Activated CD8-positive, alpha-beta memory T cell treated with anti-CD3 and anti-CD28 coated beads, Interleukin-2, amount 50 U/mL, for 24 hours (primary cell): ENCODE data around the gene RALGAPA2.

Source experiments
- DNase-seq: peaks from one replicate; pipeline ENCODE4 v3.0.0-alpha.2; 2020; ENCODE audit errors: extremely low read depth

RALGAPA2 gene

DNA sequence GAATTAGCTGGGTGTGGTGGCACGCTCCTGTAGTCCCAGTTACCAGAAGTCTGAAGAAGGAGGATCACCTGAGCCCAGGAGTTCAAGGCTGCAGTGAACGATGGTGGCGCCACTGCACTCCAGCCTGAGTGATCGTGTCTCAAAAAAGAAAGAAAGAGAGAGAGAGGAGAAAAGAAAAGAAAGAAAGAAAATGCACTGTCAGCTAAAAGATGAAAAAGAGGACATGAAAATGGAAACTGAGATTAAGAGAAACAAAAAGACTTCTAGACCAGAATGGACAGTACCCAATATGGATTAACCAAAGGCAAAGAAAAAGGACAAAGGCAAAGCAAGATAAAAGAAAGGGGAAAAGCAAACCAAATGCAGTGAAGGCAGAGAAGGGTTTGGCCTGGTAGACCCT is 9.0 kb upstream of the RALGAPA2 start:
- DNase-seq = no peak

- DNase-seq = no peak
These were observed 7.7 kb upstream of the RALGAPA2 start for GRCh38 chr20:20720158-20720557.

GRCh38 chr20:20719411-20719810 is 7.0 kb upstream of the RALGAPA2 start:
- no peak for DNase-seq

DNA sequence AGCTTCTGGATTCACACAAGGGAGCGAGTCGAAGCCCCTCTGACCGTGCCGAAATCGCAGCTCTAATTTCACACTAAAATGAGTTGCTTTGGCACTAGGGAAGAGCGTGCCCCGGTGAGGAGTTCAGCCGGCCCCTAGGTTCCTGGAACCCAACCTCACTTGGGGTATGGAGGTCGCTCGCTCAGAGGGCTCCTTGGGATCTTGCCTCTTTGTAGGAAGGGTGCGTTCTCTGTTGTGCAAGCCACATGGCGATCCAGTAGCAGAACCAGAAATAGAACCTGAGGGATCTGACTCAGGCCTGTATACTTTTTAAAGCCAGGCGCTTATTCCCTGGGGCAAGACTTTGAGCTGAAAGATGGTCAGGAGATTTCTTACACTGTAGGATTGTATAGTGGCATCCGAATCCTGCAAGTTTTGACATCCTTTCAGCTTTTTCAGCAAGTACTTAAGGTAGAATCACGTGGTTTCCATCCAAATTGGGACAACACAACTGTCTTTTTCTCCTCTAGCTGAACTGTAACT is 861 bp upstream of the RALGAPA2 start:
- no peak for DNase-seq

- DNase-seq = no peak
These were observed 405 bp downstream of the RALGAPA2 start for GRCh38 chr20:20712004-20712473.

- no peak for DNase-seq
These were observed 1.0 kb downstream of the RALGAPA2 start for GRCh38 chr20:20711413-20711812.

GRCh38 chr20:20710443-20711315 is 1.8 kb downstream of the RALGAPA2 start:
- no peak for DNase-seq

DNA sequence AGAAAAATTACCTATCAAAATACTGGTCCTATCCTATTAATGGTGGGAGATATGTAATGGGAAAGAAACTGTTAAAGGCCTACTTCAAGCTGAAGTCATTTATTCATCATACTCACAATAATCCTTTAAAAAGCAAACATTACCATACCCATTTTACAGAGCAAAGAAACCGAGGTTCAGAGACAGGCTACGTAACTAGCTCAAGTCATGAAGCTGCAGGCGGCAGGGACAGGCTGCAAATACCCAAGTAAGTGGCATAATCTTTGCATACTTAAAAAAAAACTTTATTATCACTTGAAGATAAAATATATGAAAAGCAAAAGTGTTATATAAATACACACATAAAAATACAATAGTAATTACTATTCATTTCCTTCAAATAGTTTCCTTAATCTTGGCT is 2.6 kb downstream of the RALGAPA2 start:
- DNase-seq = no peak

DNA sequence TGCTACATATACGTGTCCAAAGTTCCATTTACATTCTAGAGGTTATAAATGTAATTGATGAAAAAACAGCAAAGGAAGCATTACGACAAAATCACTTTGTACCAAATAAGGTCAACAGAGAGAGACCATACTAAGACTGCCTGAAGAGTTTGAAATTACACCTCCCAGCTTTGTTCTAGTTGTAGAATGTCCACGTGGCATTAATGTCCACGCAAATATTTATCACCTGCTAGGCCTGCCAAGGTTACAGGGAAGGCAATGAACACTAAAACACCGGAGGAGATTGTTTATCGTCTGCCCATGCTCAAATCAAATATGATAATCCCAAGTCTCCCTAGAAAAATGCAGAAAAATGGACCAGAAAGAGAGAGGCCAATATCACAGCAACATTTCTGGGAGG is 6.2 kb downstream of the RALGAPA2 start:
- no peak for DNase-seq

- DNase-seq = no peak
These were observed 9.9 kb downstream of the RALGAPA2 start for GRCh38 chr20:20702330-20703245.

DNA sequence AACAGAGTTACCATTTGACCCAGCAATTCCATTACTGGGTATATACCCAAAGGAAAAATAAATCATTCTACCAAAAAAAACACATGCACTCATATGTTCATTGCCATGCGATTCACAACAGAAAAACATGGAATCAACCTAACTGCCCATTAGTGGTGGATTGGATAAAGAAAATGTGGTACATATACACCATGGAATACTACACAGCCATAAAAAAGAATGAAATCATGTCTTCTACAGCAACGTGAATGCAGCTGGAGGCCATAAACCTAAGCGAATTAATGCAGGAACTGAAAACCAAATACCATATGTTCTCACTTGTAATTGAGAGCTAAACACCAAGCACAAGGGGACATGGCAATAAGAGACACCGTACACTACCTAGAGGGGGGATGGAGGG is 12.5 kb downstream of the RALGAPA2 start:
- no peak for DNase-seq

DNA sequence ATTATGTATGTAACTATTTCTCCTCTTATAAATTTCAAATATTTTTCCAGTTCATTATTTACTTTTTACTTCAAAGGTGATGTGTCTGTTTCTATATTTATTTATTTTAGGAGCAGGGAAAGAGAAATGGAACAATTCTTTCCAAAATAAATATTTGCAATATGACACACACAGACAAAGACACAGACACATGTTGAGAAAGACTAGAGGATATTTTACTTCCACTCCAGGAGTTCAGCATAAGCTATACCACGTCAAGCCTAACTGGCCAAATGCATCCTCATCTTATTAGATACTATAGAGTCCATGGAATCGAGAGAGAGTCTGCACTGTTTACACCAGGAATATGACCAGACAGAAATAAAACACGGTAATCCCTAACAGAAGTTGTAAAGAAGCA is 13.3 kb downstream of the RALGAPA2 start:
- no peak for DNase-seq

DNA sequence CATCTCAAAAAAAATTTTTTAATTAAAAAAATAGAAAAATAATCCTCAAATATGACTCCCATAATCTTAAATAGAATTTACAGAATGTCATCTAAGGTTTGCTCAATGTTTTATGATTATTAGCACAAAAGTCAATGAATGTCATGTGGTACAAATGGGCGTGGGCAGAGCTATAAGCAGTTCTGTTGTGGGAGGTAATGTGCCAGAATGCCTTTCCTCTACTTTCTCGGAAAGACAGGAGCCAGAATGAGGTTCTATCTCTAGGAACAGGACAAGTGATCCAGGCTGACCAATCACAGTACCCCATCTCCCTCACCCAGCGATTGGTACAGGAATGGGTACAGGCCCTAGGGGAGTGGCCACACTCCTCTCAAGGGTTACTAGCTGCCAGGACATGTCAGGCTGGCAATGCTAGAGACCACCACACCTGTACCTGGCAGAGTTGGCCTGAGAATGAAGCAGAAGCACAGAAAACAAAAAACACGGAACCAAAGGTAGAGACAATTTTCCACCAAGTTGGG is 15.1 kb downstream of the RALGAPA2 start:
- DNase-seq = no peak

DNA sequence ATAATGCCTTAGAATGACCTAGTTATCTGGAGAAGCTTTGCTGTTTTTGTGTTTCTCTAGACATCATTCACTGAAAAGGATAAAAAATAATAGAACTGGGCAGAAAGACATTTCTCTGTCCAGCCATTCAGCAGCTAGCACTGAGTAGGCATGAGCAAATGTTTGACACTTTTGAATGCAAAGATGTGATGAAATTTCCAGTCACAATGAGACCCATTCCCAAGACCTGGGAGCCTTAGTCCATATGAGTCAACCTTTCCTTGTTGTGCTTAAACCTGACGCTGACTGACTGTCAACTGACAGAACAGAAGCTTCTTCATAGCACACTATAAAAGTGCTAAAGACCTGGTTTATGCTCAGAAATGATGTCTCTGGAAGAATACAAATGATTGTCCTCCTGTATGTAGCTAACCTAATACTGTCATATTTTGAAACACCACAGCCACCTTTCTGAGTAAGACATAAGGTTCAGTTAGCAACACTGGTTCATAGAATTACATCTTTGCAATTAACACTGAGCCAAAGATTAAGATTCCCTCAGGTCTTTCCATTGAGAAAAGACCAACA is 17.1 kb downstream of the RALGAPA2 start:
- no peak for DNase-seq

GRCh38 chr20:20694591-20694990 is 17.9 kb downstream of the RALGAPA2 start:
- no peak for DNase-seq

GRCh38 chr20:20692587-20692986 is 19.9 kb downstream of the RALGAPA2 start:
- no peak for DNase-seq

GRCh38 chr20:20691477-20692235 is 20.8 kb downstream of the RALGAPA2 start:
- DNase-seq = no peak

DNA sequence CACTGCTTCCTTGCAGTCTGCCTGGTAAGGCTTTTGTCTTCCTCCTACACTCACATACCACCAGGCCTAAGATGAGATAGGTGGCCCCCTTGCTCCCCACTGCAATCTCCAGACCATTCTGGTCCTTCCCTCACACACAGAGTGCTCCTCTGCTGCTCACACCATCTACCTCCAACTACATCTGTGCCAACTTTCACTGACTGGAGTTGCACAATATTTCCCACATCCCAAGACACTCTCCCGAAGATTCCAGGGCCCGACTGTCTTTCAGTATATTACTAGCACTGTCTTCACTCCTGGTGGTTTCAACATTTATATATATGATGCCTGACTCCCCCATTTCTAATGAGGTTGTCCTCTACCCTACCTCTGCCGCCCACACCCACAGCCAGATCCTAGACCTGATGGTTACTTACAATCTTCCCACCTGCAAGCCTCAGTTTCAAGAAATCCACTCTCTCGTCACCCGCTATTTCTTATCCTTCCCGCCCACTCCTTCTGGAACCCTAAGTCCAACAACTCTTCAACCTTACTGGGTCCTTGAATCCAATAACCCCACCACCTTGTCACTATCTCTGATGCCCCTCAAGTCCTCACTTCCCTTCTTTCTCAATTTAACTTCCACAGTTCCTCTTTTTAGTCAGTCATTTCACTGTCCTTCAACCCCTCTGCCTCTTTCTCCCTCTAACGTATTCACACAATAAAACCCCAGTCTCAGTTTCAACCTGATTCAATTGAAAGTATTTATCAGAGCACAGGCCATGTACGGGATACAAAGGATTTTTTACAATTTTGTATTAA is 21.6 kb downstream of the RALGAPA2 start:
- DNase-seq = no peak

GRCh38 chr20:20687319-20687718 is 25.1 kb downstream of the RALGAPA2 start:
- DNase-seq = no peak

DNA sequence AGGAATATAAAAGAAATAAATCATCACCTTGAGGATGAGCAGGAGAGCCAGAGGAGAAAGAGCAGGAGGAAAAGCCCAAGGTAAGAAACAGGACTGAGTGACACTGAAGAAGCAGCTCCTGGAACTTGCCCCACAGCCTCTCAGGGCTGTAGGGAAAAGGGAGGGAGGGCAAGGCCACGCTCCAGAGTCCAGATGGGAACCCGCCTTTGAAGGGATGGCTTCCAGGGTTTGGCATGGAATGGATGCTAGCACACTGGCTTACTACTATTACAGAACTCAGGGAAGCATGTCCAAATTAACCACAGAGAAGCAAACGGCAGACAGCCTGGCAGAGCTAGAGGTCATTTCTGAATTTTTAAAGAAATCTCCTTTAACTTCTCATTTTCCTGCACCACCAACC is 26.8 kb downstream of the RALGAPA2 start:
- DNase-seq = no peak
